ENCODE data around the gene HAUS1.
"Not testable (repeated sequence)": the region's sequence is repeated elsewhere in the genome, so short reads cannot be mapped to it uniquely, and the experiment has no call there.

DNA sequence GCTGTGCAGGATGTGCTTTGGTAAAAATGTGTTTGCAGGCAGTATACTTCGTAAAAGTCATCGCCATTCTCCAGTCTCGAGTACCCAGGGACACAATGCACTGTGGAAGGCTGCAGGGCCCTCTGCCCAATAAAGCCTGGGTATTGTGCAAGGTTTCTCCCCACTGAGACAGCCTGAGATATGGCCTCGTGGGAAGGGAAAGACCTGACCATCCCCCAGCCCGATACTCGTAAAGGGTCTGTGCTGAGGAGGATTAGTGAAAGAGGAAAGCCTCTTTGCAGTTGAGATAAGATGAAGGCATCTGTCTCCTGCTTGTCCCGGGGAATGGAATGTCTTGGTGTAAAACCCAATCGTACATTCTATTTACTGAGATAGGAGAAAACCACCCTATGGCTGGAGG is 15.7 kb upstream of the HAUS1 start:
- TF ChIP-seq, protein P1, sequence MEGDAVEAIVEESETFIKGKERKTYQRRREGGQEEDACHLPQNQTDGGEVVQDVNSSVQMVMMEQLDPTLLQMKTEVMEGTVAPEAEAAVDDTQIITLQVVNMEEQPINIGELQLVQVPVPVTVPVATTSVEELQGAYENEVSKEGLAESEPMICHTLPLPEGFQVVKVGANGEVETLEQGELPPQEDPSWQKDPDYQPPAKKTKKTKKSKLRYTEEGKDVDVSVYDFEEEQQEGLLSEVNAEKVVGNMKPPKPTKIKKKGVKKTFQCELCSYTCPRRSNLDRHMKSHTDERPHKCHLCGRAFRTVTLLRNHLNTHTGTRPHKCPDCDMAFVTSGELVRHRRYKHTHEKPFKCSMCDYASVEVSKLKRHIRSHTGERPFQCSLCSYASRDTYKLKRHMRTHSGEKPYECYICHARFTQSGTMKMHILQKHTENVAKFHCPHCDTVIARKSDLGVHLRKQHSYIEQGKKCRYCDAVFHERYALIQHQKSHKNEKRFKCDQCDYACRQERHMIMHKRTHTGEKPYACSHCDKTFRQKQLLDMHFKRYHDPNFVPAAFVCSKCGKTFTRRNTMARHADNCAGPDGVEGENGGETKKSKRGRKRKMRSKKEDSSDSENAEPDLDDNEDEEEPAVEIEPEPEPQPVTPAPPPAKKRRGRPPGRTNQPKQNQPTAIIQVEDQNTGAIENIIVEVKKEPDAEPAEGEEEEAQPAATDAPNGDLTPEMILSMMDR (IDR thresholded peaks at IDR 0.05; ENCODE audit: insufficient read depth, low read depth, low read length), result not testable (repeated sequence)
- TF ChIP-seq EZH2 (IDR thresholded peaks at IDR 0.05; ENCODE audit: insufficient read depth, low read length), result not testable (repeated sequence)
